ENCODE measurements around the gene CNIH3. TPM values are rescaled to one million over a fixed set of nuclear protein-coding genes. Genes with fewer than 3 reads are reported as not detected.

Gene CNIH3
- total RNA-seq, 1 donor from 2014 or later, result 3.1 TPM

Other genes with a start within 250 kb of the CNIH3 start
- 69.2 and 88.5 TPM in 2 replicates for gene WDR26, start 181.5 kb upstream of the CNIH3 start, total RNA-seq